ENCODE measurements around the gene KHDRBS2. TPM values are rescaled to one million over a fixed set of nuclear protein-coding genes. Genes with fewer than 3 reads are reported as not detected.
A peak's percentile ranks its signal among the peaks of the same experiment; 100 is the strongest.

KHDRBS2 gene
- total RNA-seq (2021) = not detected in 2 replicates
- percentile 6 among the genes with signal in this experiment for Bru-seq, nascent RNA
- BruChase-seq, experiment 1, labeled RNA remaining after a 2-hour chase = percentile 6 among the genes with signal in this experiment
- BruChase-seq, experiment 2, labeled RNA remaining after a 6-hour chase = percentile 3 among the genes with signal in this experiment
- long read RNA-seq = 0 reads

- Histone ChIP-seq H3K4me1 (ENCODE audit: insufficient read depth, low read length, poor library complexity, severe bottlenecking) (no peaks in the 10 kb centered on the region), H3K9me3 (ENCODE audit: low read depth, low read length, poor library complexity, severe bottlenecking) (peaks cover 6% of the 10 kb centered on the region), H3K27ac (ENCODE audit: low read depth, low read length, poor library complexity, severe bottlenecking) (no peak within 1 kb of the TSS), H3K27me3 (replicated peaks; ENCODE audit: insufficient read depth, low read depth, low read length, poor library complexity) (no peaks in the 10 kb centered on the region), H3K4me3 (ENCODE audit: low read depth, low read length, poor library complexity, severe bottlenecking) (no peak within 1 kb of the TSS), H3K36me3 (ENCODE audit: insufficient read depth, low read length, poor library complexity, severe bottlenecking) (no peaks in the 10 kb centered on the region)
- BruUV-seq (replicated peaks) = no TSS peak
- peak; percentile 11 for DNase-seq (ENCODE audit: low spot score)
- TF ChIP-seq CTCF (conservative IDR thresholded peaks at IDR 0.05; ENCODE audit: low read depth, low read length) = no peak
- no peak for TF ChIP-seq EZH2 (IDR thresholded peaks at IDR 0.05; ENCODE audit: borderline replicate concordance, low read depth, low read length, poor library complexity, severe bottlenecking)
- CTCF ChIA-PET = no interaction called here
- intact Hi-C loops (cut with micrococcal nuclease; ENCODE audit: unreplicated experiment) = no loop called here
- POLR2A ChIA-PET (ENCODE audit: low non-redundant PET) = no interaction called here
These were observed at the start of gene KHDRBS2 for GRCh38 chr6:62285612-62286469. KHDRBS2 (minus strand) TSS chr6:62286225.

- TF ChIP-seq CTCF (conservative IDR thresholded peaks at IDR 0.05; ENCODE audit: low read depth, low read length) (no peak), EZH2 (IDR thresholded peaks at IDR 0.05; ENCODE audit: borderline replicate concordance, low read depth, low read length, poor library complexity, severe bottlenecking) (no peak)
- intact Hi-C loops (cut with micrococcal nuclease; ENCODE audit: unreplicated experiment) = no loop called here
- POLR2A ChIA-PET (ENCODE audit: low non-redundant PET) = no interaction called here
- peaks cover 32% of the 10 kb centered on the region for H3K9me3 ChIP-seq (ENCODE audit: low read depth, low read length, poor library complexity, severe bottlenecking)
- H3K27me3 ChIP-seq (replicated peaks; ENCODE audit: insufficient read depth, low read depth, low read length, poor library complexity) = no peaks in the 10 kb centered on the region
- no peak for DNase-seq (ENCODE audit: low spot score)
- no TSS peak for BruUV-seq (replicated peaks)
- CTCF ChIA-PET = no interaction called here
- no peaks in the 10 kb centered on the region for H3K4me1 ChIP-seq (ENCODE audit: insufficient read depth, low read length, poor library complexity, severe bottlenecking)
- H3K4me3 ChIP-seq (ENCODE audit: low read depth, low read length, poor library complexity, severe bottlenecking) = no peak overlapping the region
- no peaks in the 10 kb centered on the region for H3K36me3 ChIP-seq (ENCODE audit: insufficient read depth, low read length, poor library complexity, severe bottlenecking)
- no peak overlapping the region for H3K27ac ChIP-seq (ENCODE audit: low read depth, low read length, poor library complexity, severe bottlenecking)
These were observed 42.6 kb upstream of the KHDRBS2 start for GRCh38 chr6:62328607-62329006.

GRCh38 chr6:62324834-62325233 lies 38.8 kb upstream of the KHDRBS2 start:
- TF ChIP-seq EZH2 (IDR thresholded peaks at IDR 0.05; ENCODE audit: borderline replicate concordance, low read depth, low read length, poor library complexity, severe bottlenecking) (no peak), CTCF (conservative IDR thresholded peaks at IDR 0.05; ENCODE audit: low read depth, low read length) (no peak)
- Histone ChIP-seq H3K4me1 (ENCODE audit: insufficient read depth, low read length, poor library complexity, severe bottlenecking) (no peaks in the 10 kb centered on the region), H3K27ac (ENCODE audit: low read depth, low read length, poor library complexity, severe bottlenecking) (no peak overlapping the region), H3K36me3 (ENCODE audit: insufficient read depth, low read length, poor library complexity, severe bottlenecking) (no peaks in the 10 kb centered on the region), H3K4me3 (ENCODE audit: low read depth, low read length, poor library complexity, severe bottlenecking) (no peak overlapping the region), H3K9me3 (ENCODE audit: low read depth, low read length, poor library complexity, severe bottlenecking) (peaks cover 19% of the 10 kb centered on the region), H3K27me3 (replicated peaks; ENCODE audit: insufficient read depth, low read depth, low read length, poor library complexity) (no peaks in the 10 kb centered on the region)
- POLR2A ChIA-PET (ENCODE audit: low non-redundant PET) = no interaction called here
- DNase-seq (ENCODE audit: low spot score) = no peak
- intact Hi-C loops (cut with micrococcal nuclease; ENCODE audit: unreplicated experiment) = no loop called here
- CTCF ChIA-PET = no interaction called here
- BruUV-seq (replicated peaks) = no TSS peak
